ENCODE results near the gene MYH13.

MYH13 gene

DNA sequence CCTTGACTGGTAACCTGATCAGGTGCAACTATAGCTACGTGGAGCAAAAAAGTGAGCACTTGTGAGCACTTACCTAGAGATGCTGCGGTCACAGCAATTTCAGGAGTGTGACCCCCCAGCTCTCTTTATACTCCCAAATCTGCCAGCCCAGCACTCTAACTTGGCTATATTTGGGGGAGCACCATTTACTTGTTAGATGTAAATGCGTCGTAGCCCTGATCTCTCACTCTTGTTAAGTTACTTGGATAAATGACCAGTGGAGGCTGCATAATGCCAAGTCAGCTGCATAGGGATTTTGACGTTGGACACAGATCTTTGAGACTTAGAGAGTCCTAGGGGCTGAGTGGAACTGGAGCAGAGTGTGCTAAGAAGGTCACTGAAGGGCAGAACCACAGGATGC, at the start of gene MYH13:
Gene MYH13, minus strand, starts transcription at position 101 of the 400 bp plus-strand sequence. CDS start 8,476 bp downstream, outside the sequence.
- DNase-seq (ENCODE audit: low spot score): no peak

DNA sequence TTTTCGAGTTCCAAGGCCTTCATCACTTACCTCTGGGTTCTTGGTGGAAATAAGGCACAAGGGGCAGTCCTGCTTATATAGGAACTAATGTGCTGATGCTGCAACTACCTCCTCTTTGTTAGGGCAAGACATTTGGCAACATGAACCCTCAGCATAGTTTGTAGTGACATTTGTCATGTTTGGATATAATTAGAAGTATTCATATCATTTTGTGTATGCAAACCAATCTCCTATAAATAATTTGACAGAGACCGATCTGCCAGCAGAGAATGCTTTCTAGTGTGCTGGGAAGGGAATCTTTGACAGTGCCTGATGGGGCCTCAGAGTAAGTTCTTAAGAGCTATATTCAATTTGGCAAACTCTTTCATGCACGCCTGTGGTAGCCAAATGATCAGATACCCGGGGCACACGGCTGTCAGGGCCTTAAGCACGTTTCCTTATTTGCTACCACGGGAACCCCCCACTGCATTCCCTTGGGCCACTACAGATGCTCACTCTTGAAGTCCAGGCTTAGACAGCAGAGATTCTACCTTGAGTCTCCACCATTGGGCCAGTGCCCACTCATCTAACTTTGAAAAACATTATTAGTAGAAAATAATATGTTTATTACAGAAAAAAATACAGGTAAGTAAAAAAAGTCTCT, 49.2 kb upstream of the MYH13 start, which contains the start of gene MYH8:
Gene MYH8, minus strand, starts transcription at position 51 of the 643 bp plus-strand sequence. CDS start 1,723 bp downstream, outside the sequence.
- DNase-seq (ENCODE audit: low spot score): no peak

DNA sequence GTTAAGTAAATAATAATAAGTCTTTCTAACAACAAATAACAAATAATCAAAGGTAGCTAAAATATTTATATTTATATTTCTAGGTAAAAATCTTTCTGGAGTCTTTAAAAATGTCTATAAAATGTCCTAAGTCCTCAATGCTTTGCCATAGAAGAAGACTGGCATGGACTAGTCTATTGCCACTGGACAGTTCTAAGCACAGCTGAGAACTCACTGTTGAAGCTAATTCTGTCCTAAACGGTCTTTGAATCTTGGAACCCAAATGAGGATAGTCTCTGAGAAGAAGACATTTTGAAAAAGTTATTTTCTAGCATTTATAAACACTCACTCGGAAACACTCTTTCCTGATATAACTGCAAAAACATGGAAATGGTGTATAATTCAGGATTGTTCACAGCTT, 48.4 kb upstream of the MYH13 start:
- no peak for DNase-seq (ENCODE audit: low spot score)

DNA sequence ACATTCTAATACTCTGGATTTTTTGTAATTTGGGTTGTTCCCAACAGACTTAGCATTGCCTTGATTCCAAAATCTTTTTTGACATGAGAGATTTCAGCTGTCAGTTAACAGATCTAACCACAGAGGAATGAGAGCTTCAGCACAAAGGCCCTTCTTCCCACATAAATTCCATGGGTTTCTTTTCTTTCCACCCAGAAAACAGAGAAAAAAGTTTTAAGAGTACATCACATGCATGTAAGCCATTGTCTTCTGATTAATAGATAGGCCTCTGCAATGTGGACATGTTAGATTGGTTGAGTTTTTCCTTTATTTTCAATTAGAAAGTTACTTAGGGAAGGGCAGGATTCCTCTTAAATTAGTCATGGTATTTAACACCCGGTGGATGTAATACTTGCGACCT, 48.0 kb upstream of the MYH13 start:
- DNase-seq (ENCODE audit: low spot score): no peak

DNA sequence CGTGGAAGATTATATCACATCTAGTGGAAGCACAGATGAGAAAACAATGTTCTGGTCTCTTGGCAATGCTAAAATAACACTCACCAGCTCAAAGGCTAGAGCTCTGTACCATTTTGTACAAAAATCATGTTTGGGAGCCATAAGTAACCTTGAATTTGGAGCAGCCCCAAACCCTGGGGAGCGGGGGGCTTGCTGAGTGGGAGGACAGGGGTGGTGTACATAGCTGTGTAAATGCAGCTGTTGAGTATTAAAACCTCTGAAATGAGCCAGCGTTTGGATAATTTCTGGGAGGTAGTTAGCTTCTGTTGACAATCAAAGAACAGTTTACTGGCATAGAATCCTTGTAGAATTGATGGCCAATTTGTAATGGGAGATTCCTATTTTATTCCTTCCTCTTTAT, 44.6 kb upstream of the MYH13 start:
- no peak for DNase-seq (ENCODE audit: low spot score)

DNA sequence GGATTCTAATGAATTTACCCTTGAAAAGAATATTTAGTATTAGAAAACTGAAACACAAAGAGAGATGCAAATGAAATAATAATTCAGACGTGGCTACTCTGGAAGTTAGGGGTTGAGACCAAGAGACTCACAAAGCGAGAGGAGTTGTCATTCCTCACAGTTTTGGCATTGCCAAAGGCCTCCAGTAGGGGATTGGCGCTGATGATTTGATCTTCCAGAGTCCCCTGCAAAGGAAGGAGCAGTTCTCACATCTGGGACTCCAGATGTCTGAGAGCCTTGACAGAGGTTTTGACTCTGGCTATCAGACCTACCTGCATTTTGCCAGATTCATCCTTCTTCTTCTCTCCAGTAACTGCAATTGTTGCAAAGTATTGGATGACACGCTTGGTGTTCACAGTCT, 42.4 kb upstream of the MYH13 start:
- DNase-seq (ENCODE audit: low spot score): no peak

DNA sequence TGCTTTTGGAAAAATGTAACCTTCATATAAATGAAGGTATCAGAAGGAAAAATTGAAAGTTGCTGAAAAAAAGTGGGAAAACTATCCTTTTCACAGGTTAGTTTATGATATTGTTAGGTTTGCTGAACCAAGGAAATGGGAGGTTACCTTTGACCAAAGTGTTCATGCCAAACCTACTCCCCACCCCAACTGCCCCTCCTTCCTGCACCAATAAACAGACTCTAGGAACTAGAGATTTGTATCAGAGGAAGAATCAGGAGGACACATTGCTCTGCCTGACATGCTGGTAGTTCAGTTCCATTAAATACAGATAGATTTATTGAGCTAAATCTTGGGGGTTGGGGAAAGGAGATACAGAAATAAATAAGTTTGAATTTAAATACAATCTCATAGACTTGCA, 30.8 kb upstream of the MYH13 start:
- no peak for DNase-seq (ENCODE audit: low spot score)

DNA sequence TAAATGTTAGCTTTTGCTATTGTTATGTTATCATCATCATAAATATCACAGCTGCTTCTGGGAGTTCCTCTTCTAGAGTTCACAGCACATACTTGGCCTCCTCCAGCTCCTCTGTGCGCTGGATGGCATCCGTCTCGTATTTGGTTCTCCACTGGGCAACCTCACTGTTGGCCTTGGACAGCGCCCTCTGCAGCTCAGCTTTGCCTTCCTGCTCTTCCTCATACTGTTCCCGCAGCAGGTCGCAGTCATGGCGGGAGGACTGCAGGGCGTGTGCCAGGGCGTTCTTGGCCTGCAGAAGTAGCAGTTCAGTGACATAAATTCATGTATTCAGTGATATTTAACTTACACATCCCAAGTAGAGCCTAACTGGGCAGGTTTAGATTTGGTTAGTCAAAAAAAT, 25.5 kb upstream of the MYH13 start:
- no peak for DNase-seq (ENCODE audit: low spot score)

DNA sequence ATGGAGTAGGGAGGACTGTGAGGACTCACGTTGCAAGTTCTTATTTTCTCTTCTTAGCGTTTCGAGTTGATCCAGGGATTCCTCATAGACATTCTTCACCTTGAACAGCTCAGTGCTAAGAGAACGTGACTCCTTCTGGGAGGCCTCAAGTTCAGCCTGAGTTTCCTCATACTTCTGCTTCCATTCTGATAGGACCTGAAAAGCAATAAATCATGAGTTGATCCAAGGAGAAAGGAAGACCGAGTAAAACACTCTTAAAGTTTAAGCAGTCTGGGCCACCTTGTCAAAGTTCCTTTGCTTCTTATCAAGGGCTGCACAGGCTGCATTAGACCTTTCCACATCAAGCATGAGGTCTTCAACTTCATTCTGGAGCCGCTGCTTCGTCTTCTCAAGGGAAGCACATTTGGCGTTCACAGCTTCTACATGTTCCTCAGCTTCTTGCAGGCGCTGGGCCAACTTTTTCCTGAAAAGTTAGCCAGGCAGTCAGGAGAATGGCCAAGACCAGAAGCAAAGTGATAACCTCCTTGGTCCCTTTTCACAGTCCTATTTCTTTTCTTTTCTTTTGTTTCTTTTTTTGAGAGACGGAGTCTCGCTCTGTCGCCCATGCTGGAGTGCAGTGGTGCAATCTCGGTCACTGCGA, 23.8 kb upstream of the MYH13 start:
- no peak for DNase-seq (ENCODE audit: low spot score)

DNA sequence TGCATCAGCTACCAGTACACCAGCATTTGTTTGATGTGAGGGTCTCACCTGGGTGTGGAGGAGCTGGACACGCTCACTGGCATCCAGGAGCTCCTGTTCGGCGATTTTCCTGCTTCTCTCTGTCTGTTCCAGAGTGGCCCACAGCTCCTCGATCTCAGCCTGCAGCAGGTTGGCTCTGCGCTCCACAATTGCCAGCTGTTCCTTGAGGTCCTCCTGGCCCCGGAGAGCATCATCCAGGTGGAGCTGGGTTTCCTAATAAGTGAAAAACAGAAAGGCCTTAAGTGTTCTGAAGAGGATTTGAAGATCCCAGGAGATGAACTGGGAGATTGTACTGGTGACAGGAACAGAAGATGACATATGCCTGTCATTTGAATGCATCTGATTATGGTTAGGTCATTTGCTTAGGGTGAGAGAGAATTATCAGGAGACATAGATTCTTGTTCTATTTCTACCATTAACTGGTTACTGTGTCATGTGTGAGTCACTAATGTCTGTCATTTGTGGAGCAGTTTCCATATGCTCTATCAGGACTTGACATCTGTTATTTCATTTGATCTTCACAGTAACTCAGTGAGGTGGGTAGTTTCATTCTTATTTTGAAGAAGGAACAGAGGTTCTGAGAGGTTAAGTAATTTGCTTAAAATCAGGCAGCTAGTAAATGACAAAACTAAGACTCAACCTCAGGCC, 21.5 kb upstream of the MYH13 start:
- DNase-seq (ENCODE audit: low spot score): no peak

DNA sequence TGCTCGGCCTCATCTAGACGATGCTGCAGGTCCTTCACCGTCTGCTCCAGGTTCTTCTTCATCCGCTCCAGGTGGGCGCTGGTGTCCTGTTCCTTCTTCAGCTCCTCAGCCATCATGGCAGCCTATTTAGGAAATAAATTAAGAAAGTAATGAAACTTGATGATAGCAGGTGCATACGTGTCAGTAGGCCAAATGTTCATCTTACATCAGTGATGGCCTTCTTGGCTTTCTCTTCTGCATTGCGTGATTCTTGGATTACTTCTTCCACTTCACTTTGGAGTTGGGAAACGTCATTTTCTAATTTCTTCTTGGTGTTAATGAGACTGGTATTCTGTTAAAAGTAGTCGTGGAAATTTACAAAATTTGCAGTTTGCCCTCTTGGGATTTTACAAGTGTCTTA, 20.1 kb upstream of the MYH13 start:
- DNase-seq (ENCODE audit: low spot score): no peak

DNA sequence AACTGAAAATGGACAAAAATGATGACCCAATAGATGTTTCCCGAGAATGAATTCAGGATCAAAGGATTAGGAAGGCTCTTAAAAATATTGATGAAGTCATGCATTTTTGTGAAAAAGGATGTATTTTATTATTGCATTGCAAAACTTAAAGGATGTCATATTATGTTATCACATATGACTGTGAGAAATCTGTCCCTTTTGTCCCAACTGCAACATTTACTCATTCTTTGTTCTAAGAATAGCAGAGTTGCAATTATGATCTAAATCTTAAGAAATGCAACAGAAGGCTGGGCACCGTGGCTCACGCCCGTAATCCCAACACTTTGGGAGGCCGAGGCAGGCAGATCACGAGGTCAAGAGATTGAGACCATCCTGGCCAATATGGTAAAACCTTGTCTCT, 13.1 kb upstream of the MYH13 start:
- no peak for DNase-seq (ENCODE audit: low spot score)

DNA sequence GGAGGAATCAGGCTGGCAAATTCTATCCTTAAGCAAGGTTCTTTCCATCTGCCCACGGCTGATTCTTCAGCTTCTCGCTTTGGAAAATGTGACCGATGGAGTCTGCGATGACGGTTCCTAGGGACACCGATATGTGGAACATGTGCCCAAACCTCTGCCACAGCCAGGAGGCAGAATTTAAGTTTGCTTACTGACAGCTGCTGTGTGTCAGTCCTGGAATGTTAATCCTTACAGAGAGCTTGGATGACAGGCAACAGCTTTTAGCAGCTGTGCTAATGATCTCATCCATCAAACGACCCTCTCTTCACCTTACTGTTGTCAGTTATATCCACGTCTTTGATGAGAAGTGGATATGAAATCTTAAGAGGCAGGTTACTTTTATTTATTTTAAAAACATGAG, 11.4 kb upstream of the MYH13 start:
- no peak for DNase-seq (ENCODE audit: low spot score)

DNA sequence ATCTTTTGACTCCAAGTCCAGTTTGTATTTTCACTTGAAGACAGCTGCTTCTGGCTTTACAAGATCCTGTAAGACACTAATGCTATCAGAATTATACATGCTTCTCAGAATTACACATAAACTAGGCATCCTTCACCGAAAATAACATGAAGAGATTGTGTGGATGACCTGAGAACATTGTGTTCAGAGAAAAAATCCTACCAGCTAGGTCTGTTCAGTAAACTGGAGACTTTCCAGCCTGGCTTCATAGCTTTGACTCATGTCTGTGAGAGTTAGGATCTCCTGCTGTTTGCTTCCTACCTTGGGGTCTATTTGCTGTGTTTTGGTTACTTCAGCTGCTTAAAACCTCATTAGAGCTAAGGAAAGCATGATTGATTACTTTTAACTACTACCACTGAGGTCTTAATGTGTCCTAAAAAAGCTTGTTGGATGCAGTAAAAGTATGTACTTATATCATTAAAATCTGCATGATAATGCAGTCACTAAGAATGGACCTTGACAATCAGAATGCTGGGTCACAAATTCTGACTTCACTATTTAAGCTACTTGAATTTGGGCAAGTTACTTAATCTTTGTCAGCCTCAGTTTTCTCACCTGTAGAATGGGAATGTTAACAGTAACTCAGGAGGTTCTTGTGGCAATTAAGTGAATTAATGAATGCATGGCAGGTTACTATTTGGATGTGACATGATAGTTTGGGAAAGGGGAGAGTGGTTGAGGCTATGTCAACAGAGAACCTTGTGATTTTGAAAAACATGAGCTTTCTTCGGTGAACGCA, 8.0 kb upstream of the MYH13 start:
- no peak for DNase-seq (ENCODE audit: low spot score)

DNA sequence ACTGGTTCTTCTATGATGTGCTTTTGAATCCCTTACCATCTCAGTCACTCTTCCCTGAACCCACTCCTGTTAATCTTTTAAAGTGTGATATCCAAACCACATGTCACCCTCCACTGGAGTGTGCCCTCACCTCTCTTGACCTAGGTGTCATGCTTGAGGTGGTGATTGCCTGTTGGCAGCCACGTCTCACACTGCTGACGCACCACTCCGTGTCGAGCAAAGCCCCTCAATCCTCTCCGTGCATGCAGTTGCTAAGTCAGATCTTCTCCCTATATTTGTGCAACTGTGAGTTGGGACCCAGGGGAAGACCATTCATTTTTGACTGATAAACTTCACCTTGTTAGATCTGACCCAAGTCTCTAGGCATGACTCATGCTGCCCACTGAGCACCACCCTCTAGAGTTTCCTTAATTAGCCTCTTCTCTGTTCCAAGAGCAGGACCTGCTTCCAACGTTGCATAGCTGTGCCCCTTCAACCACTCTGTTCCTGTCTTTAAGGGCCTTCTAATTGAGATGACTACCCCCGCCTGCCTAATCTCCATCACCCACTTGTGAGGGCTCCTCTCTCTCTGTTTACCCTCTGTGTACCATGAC, 2.7 kb downstream of the MYH13 start:
- no peak for DNase-seq (ENCODE audit: low spot score)

DNA sequence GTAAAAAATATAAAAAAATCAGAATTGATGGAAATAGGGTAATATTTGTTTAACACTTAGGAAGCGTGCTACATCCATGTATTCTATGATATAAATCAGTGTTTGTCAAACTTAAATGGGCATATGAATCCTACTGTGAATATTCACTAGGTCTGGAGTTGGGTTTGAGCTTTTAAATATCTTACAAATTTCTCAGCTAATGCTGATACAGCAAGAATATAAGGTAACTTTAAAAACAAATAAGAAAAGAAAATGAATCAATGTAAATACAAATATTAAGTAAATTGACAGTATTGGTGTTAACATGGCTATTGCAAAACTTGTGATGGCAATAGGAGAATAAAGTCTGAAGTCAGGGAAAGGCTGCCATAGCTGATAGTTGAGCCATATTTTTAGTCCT, 3.6 kb downstream of the MYH13 start:
- no peak for DNase-seq (ENCODE audit: low spot score)

DNA sequence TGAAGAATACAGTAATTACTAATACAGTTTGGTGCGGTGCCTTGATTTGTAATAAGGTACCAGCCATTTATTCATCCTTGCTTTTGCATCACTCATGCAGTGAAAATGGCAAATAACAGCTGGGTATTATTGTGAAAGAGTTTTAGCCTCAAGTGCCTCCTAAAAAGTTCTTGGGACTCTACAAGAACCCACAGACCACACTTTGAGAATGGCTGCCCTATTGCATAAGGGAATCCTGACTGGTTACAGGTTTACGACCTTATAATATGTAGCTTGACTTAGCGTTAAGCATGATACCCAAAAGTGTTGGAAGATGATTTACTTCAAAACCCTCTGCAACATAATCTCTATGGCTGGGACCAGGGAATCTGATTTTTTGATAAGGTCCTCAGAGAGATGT, 4.2 kb downstream of the MYH13 start:
- no peak for DNase-seq (ENCODE audit: low spot score)

DNA sequence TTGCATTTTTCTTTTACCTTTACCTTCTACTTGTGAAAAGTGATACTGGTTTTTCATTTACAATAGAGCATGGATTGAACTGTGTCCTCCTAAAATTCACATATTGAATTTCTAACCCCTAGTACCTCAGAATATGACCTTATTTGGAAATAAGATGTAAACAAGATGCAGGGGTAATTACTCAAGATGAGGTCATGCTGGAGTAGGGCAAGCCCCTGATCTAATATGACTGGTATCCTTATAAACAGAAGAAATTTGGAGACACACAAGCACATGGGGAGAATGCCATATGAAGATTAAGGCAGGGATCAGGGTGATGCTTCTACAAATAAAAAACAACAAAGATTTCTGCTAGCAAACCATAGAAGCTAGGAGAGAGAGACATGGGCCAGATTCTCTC, 12.2 kb downstream of the MYH13 start:
- DNase-seq (ENCODE audit: low spot score): no peak

DNA sequence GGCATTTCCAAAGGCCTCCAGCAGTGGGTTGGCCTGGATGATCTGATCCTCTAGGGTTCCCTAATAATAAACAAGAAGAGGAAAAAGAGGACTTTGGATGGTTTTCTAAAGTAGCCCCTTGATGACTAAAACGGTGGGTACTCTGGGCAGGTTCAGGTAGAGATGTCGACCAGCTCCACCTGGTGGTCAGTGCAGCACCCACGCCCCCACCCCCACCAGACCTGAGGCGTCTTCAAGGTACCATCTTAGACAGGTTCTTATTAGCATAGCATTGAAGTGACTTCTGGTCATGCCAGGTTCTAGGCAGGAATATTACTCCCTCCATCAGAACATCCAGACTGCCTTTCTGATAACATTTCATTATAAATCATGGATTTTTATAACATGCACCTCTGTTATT, 15.0 kb downstream of the MYH13 start:
- peak; percentile 40 for DNase-seq (ENCODE audit: low spot score)

DNA sequence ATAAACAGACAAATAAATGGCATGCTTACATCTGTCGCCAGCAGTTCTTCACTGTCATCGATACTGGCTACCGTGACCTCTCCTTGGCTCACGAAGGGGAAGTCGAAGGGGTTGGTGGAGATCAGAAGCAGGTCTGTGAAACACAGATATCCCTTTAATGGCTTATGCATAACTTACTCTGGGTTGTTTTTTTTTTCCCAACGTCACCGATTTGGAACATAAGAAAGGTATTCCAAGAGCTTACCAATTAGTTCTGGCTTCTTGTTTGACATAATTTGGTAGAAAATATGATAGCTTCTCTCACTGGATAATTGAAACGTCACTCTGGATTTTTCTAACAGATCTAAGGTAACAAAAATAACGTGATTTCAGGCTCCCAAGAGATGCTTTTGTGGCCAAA, 18.2 kb downstream of the MYH13 start:
- DNase-seq (ENCODE audit: low spot score): no peak

DNA sequence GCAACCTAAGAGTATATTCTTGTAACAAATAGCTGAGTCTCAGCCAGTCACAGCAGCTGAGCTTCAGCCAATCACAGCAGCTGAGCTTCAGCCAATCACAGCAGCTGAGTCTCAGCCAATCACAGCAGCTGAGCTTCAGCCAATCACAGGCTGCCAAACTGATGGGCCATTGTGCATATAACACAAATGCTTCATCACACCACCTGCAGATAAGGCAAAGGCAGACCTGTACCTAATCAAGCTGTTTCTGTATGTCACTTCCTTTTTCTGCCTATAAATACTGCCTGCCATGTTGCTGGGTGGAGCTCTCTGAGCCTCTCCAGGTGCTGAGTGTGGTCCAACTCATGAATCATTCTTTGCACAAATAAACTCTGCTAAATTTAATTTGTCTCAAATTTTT, 19.9 kb downstream of the MYH13 start:
- DNase-seq (ENCODE audit: low spot score): no peak

DNA sequence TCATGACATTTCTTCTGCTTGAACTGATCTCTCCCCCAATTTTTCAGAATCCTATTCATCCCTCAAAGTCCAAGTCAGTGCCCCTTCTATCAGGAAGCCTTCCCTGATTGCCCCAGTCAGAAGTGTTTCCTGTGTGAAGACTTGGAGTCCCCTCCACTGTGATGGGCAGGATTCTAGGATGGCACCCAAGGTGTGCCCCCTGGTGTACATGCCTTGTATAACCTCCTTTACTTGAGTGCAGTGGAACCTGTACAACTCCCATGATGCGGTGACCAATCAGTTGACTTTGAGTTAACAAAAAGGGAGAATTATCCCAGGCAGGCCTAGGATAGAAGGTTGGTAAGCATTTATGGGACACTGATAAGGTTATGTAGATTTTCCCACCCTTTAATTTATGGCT, 23.4 kb downstream of the MYH13 start:
- DNase-seq (ENCODE audit: low spot score): peak; percentile 20

Data from COLO829 (cell line).